ENCODE results near the gene CACNA1I.
"Not testable (repeated sequence)": the region's sequence is repeated elsewhere in the genome, so short reads cannot be mapped to it uniquely, and the experiment has no call there.

Gene CACNA1I

GRCh38 chr22:39721206-39722031, 150.9 kb downstream of the CACNA1I start:
- no peak for DNase-seq (ENCODE audit: low read depth)

- no peak for DNase-seq (ENCODE audit: low read depth)
Observed at GRCh38 chr22:39722032-39722325, 151.4 kb downstream of the CACNA1I start.

DNA sequence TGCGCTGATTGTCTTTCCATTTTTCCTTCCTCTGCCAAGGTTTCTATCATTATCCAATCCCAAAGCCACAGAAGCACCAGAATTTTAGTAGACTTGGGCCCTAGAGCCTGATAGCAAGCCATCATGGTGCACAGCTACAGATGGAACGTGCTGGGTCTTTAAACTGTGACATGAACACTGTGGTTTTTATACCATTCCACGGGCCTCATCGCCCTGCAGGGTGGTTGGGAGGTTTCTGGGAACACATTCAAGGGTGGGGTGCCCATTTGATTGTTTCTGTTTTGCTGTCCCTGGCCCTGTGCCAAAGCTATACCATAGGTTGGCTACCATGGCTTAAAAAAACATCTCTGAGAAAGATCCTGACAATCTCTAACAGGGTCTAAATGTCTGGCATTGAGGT, 151.9 kb downstream of the CACNA1I start:
- no peak for DNase-seq (ENCODE audit: low read depth)

DNA sequence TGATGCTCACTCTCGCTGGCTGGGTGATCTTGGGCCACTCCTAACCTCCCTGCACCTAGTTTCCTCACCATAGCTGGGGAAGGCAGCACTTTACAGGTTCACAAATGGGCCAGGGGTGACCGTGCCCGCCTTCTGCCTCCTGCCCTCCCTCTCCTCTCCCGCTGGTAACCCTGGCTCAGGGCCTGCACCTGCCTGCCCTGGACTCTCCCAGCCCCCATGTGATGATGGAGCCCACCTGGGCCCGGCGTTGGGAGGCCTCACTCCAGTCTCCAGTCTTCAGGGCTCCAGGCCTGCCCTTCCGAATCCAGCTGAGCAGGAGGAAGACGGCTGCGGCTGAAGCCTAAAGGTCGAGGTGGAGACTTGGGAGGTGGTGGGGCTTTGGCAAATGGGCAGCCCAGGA, 152.9 kb downstream of the CACNA1I start:
- no peak for DNase-seq (ENCODE audit: low read depth)

DNA sequence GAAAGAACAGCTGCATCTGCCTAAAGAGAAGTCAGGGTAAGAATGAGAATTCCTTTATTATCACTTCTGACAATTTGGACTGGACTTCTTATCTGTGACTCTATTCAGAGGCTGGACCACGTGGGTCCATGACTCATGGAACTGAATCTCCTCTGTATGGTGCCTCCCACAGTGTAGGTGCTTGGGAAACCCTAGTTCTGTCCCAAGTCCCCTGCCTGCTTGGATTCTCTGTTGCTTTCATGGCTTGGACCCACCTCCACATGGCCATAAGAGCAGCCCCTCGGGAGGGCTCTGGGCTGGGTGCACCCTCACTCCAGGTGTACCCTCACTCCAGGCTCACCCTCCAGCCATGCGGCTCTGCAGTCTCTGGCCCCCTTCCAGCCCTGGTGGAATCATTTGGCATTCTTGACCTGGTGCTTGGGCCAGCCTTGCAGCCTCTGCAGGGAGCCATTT, 153.4 kb downstream of the CACNA1I start:
- DNase-seq (ENCODE audit: low read depth), result no peak

DNA sequence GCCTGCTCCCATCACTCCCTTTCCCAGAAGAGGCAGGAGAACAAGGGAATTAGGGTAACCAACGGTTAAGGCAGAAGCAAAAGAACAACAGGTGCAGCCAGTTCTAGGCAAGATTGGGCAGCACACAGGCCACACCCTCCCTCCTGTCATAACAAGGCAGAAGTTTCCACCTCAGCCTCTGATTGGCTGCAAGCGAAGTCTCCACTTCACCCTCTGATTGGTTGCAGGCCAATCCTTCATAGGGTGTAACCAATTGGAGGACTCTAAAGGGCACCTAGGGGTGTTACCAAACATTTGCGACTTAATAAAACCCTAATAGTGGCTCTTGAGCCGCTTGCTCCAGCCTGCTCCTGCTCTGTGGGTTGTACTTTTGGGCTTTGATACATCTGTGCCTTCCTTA, 153.8 kb downstream of the CACNA1I start:
- no peak for DNase-seq (ENCODE audit: low read depth)

GRCh38 chr22:39724857-39725256, 154.3 kb downstream of the CACNA1I start:
- no peak for DNase-seq (ENCODE audit: low read depth)

DNA sequence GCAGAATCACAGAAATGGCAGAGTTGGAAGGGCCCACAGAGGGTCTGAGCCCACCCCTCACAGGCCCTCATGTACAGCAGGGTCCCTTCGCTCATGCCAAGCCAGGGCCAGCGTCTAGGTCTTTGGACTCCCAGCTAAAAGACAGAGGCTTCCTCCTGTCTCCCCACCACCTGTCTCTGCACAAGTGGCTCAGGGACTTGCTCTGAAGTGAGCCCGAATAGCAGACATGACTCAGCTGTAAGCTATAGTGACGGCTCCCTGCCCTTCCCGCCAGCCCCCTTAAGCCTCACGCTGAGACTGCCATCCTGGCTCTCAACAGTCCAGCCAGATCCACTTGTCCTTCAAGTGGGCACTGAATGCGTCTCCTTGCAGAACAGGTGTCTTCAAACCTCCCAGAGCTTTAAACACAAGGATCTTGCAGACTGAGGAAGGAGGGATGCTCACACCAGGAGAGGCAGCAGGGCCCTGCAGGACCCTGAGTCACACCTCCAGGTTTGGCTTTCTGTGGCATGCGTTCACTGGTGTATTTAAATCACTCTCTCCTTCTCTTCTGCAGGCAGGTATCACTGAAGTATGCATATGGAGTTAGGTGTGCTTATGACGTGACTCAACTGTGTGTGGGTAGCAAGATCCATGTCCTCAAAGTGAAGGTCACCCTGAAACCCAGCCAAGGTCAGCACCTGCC, 154.9 kb downstream of the CACNA1I start:
- no peak for DNase-seq (ENCODE audit: low read depth)

DNA sequence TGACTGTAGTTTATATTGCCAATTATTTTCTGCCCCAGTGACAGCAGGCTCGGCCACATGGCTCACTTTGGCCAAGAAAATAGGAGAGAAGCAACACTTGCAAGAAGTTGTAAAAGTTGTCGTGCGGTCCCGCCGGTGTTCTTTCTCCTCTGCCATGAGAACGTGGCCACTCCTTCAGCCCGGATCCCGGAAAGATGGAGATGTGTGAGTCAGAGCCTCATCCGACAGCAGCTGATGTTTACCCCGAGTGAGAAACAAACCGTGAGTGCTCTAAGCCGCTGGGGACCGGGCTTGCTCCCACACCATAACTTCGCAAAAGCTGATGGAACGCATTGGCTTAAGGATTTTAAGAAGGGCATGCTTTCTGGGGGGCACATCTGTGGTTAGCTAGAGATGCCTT, 157.0 kb downstream of the CACNA1I start:
- DNase-seq (ENCODE audit: low read depth), result no peak

DNA sequence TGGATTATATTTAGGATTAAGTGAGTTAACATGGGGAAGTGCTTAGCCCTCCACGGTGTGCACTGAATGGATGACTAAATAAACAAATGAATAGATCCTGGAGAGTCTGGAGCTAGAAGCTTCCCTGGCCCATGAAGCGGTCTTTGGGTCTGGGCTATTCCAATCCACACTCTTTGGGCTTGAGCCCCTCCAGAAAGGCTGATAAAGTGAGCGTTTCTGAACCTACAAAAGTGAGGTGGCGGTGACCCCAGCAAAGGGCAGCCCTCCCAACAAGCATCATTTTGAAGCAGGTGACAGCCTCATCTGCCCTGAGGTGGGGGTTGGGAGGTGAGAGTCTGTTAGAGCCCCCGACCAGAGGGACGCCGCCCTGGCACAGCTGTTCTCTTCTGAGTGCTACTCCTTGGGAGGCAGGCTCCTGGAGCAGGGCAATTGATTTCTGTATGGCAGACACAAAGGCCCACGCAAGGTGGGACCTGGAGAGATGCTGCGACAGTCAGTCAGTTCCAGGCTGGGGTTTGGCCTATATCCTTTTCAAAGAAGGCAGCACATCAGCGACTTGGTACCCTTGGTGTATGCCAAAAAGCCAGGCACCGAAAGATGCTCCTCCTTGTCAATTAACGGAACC, 157.8 kb downstream of the CACNA1I start:
- no peak for DNase-seq (ENCODE audit: low read depth)

GRCh38 chr22:39729141-39729934, 158.8 kb downstream of the CACNA1I start:
- no peak for DNase-seq (ENCODE audit: low read depth)

DNA sequence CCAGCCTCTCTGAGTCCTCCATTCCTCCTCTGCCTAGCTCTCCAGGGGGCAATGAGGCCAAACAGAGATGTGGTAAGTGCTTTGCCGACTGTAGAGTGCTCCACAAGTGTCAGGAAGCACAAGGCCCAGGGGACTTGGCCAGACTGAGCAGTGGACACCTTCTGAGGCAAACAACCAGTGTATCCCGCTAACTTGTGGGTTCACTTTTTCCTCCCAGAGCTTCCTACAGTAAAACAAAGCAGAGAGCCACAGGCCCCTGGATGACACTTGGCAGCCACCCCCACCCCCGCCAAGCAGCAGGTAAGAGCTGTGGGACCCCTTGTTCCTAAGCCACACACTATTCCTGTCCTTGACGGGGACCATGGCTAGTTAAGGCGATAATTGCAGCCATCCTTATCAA, 160.9 kb downstream of the CACNA1I start:
- no peak for DNase-seq (ENCODE audit: low read depth)

DNA sequence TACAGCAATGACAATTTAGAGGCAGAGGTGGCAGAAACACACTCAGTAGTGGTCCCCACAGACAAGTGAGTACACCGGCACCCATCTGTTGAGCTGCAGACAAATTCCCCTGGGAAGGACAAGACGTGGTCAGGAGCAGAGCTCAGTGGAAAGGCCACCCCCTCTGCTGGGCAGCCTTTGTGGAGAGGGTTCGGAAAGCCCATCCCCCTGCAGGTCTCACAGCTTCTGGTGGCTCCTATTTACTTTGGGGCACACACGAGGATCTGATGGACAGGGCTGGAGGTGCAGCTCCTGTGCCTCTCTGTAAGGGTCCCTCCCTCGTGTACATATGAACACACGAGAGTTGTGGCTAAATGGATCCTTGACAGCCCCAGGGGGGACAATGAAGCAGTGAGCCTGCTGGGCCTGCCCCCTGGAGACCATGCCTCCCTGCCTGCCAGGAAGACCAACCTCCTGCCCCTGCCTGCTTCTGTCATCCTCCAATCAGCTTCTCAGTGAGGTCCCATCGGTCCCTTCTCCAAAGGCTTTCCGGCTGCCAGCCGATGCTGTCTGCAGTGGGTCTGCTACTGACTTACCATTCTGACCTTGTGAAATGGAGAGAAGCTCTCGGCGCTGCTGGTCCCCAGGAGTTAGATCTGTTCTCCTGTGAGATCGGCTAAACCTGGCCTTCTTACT, 161.5 kb downstream of the CACNA1I start:
- DNase-seq (ENCODE audit: low read depth), result no peak

GRCh38 chr22:39732625-39733024, 162.1 kb downstream of the CACNA1I start:
- no peak for DNase-seq (ENCODE audit: low read depth)

GRCh38 chr22:39733191-39733590, 162.6 kb downstream of the CACNA1I start:
- DNase-seq (ENCODE audit: low read depth), result no peak

GRCh38 chr22:39734046-39734445, 163.5 kb downstream of the CACNA1I start:
- not testable (repeated sequence) for DNase-seq (ENCODE audit: low read depth)

DNA sequence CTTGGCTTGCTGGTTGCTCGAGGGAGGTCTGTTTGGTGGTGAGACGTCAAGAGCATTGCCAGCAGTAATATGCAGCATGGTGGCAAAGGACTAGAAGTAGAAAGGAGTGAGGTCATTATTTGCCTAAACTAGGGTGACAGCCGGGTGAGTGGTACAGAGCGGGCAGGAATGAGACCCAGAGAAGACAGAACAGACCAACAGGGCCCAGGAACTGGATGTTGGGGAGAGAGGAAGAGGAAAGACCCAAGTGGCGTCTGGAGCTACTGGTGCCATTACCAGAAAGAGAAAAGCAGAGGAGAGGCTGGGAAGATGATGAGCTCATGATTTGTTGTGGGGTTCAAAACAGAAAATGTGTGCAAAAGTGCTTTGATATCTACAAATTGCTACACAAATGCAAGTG, 164.3 kb downstream of the CACNA1I start:
- DNase-seq (ENCODE audit: low read depth), result no peak

- no peak for DNase-seq (ENCODE audit: low read depth)
Observed at GRCh38 chr22:39735776-39736175, 165.2 kb downstream of the CACNA1I start.

DNA sequence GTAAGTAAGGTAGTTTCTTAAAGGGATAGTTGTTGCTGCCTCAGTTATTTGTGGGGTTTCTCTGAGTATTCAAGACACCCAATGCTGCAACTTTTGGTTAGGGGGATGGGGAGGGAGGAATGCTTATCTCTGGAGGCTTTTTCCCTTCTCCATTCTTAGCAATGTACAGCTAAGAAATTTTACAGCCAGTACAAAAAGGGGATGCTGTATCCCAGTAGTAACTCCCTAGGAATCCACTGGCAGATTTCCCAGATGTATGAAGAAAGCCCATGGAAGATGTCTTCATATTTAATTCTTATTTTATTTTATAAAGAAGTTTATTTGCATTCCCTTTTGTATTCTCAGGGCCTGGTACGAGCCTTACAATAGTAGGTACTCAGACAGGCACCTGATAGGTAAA, 168.2 kb downstream of the CACNA1I start:
- DNase-seq (ENCODE audit: low read depth), result no peak
